T-helper 1 cell treated with Interleukin-12 subunit alpha and Interleukin-12 subunit beta and Interleukin-4 antibody, amounts not matched to agents 30 μg/mL and 1 μg/mL, for 36 hours (primary cell): Measurements from ENCODE around the gene OXER1.

Source experiments
- H3K27ac Mint-ChIP-seq: one replicate; pipeline ENCODE4 v1.8.0; 2021; ENCODE audit warnings: mild to moderate bottlenecking, mixed read lengths
- H3K27me3 Mint-ChIP-seq: one replicate; pipeline ENCODE4 v1.8.0; 2021; ENCODE audit warnings: low read depth, mixed read lengths
- H3K36me3 Mint-ChIP-seq: one replicate; pipeline ENCODE4 v1.8.0; 2021; ENCODE audit warnings: low read depth, mixed read lengths
- H3K4me1 Mint-ChIP-seq: one replicate; pipeline ENCODE4 v1.8.0; 2021; ENCODE audit warnings: low read depth, mixed read lengths
- H3K4me3 Mint-ChIP-seq: one replicate; pipeline ENCODE4 v1.8.0; 2021; ENCODE audit warnings: mild to moderate bottlenecking, moderate library complexity, mixed read lengths
- H3K9me3 Mint-ChIP-seq: one replicate; pipeline ENCODE4 v1.8.0; 2021; ENCODE audit warnings: mixed read lengths

OXER1 gene

GRCh38 chr2:42726680-42727079, 37.3 kb downstream of the OXER1 start:
- H3K36me3 Mint-ChIP-seq, result peaks cover 12% of the 10 kb centered on the region
- H3K4me1 Mint-ChIP-seq, result peaks cover 9% of the 10 kb centered on the region
- H3K27ac Mint-ChIP-seq, result no peak overlapping the region
- H3K9me3 Mint-ChIP-seq, result peaks cover 14% of the 10 kb centered on the region
- no peaks in the 10 kb centered on the region for H3K27me3 Mint-ChIP-seq
- H3K4me3 Mint-ChIP-seq, result no peak overlapping the region

DNA sequence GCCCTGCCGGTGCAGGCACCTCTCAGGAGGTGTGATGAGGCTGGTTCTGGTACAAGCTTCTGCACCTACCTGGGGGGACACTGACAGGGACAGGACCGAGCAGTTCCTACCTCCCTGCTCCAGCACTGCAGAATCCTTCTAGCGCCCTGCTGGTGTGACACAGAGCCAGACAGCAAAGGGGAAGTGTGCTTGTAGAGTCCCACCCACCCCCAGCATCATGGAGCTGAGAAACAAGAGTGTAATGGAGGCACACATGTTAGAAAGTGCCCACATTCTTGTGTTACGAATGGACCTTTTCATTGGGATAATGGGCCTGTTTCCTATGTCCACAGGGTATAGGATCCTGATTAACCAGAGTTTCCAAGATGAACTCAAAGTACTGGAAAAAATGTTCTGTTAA, 38.3 kb downstream of the OXER1 start:
- Mint-ChIP-seq H3K4me1 (peaks cover 9% of the 10 kb centered on the region), H3K36me3 (peaks cover 6% of the 10 kb centered on the region), H3K27ac (no peak overlapping the region), H3K9me3 (peaks cover 10% of the 10 kb centered on the region), H3K4me3 (no peak overlapping the region), H3K27me3 (no peaks in the 10 kb centered on the region)

- no peak overlapping the region for H3K4me3 Mint-ChIP-seq
- H3K27ac Mint-ChIP-seq, result no peak overlapping the region
- H3K4me1 Mint-ChIP-seq, result peaks cover 9% of the 10 kb centered on the region
- H3K27me3 Mint-ChIP-seq, result no peaks in the 10 kb centered on the region
- H3K9me3 Mint-ChIP-seq, result peaks cover 5% of the 10 kb centered on the region
- H3K36me3 Mint-ChIP-seq, result peaks cover 4% of the 10 kb centered on the region
These were observed 39.0 kb downstream of the OXER1 start for GRCh38 chr2:42724886-42725285.

- H3K36me3 Mint-ChIP-seq, result peaks cover 2% of the 10 kb centered on the region
- no peaks in the 10 kb centered on the region for H3K27me3 Mint-ChIP-seq
- no peaks in the 10 kb centered on the region for H3K9me3 Mint-ChIP-seq
- no peak overlapping the region for H3K4me3 Mint-ChIP-seq
- peaks cover 9% of the 10 kb centered on the region for H3K4me1 Mint-ChIP-seq
- H3K27ac Mint-ChIP-seq, result no peak overlapping the region
These were observed 40.5 kb downstream of the OXER1 start for GRCh38 chr2:42723465-42723864.

DNA sequence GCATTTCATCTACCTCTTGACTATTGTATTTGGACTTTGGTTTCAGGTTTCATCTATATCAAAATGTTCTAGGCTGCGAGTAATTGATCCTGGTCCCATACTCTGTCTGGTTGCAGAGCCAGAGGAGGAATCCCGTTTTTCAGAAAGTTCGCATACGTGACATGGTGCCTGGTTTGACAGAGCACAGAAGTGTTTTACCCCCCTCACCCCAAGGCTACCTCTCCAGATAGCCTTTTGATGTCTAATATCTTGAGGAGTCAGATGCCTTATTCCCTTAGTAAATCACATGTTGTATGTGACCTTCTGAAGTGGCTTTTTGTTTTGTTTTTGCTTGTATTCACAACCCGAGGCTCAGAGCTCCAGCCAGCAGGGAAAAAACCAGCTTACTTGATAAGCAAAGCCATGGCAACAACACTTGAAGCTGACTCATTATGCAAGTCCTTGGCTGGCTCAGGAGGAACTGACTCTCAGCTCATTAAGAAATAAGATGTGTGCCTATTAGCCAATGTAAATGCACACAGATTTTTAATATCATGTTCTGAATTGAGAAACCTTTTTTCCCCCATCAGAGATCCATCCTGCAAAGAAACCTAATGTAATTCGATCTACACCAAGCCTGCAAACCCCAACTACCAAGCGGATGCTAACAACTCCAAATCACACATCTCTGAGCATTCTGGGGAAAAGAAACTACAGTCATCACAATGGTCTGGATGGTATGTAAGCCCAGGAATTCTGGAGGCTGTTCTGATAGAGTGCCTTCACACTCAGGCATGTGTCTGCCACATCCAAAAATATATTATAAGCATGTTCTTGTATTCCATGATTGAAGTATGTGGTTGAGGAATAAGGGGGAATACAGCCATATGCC, 41.4 kb downstream of the OXER1 start:
- Mint-ChIP-seq H3K36me3 (peaks cover 2% of the 10 kb centered on the region), H3K27me3 (no peaks in the 10 kb centered on the region), H3K27ac (peak overlapping the region; percentile 5), H3K4me3 (no peak overlapping the region), H3K9me3 (no peaks in the 10 kb centered on the region), H3K4me1 (peaks cover 9% of the 10 kb centered on the region)

- Mint-ChIP-seq H3K27me3 (no peaks in the 10 kb centered on the region), H3K4me1 (peaks cover 9% of the 10 kb centered on the region), H3K4me3 (no peak overlapping the region), H3K36me3 (peaks cover 2% of the 10 kb centered on the region), H3K27ac (peak overlapping the region; percentile 5), H3K9me3 (no peaks in the 10 kb centered on the region)
These were observed 42.0 kb downstream of the OXER1 start for GRCh38 chr2:42721898-42722297.

GRCh38 chr2:42714686-42715085, 49.2 kb downstream of the OXER1 start:
- no peak overlapping the region for H3K27ac Mint-ChIP-seq
- H3K27me3 Mint-ChIP-seq, result no peaks in the 10 kb centered on the region
- peaks cover 2% of the 10 kb centered on the region for H3K36me3 Mint-ChIP-seq
- no peaks in the 10 kb centered on the region for H3K9me3 Mint-ChIP-seq
- H3K4me1 Mint-ChIP-seq, result no peaks in the 10 kb centered on the region
- H3K4me3 Mint-ChIP-seq, result no peak overlapping the region

- Mint-ChIP-seq H3K36me3 (peaks cover 3% of the 10 kb centered on the region), H3K4me3 (no peak overlapping the region), H3K9me3 (no peaks in the 10 kb centered on the region), H3K4me1 (no peaks in the 10 kb centered on the region), H3K27ac (no peak overlapping the region), H3K27me3 (no peaks in the 10 kb centered on the region)
These were observed 50.0 kb downstream of the OXER1 start for GRCh38 chr2:42713920-42714319.

DNA sequence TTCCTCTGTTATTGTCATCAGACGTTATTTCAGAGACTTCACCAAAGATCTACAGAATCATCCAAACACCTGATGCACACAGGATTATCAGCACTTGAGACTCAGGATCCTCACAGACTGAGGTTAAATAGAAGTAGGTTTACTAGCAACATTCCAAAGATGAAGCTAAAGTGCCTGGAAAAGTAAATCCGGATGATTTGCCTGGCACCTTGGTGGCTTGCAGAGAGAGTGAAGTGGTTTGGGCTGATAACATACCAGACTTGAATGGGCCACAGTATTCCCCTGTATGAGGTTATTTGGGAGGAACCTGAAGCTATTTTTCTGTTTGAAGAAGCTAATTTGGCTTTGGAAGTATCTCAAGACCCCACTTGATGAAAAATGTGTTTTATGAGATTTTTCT, 51.0 kb downstream of the OXER1 start:
- Mint-ChIP-seq H3K27ac (no peak overlapping the region), H3K4me1 (no peaks in the 10 kb centered on the region), H3K9me3 (no peaks in the 10 kb centered on the region), H3K36me3 (peaks cover 6% of the 10 kb centered on the region), H3K27me3 (no peaks in the 10 kb centered on the region), H3K4me3 (no peak overlapping the region)
